ENCODE results near the gene SLC49A3.
A peak's percentile ranks its signal among the peaks of the same experiment; 100 is the strongest.

The SLC49A3 gene

DNA sequence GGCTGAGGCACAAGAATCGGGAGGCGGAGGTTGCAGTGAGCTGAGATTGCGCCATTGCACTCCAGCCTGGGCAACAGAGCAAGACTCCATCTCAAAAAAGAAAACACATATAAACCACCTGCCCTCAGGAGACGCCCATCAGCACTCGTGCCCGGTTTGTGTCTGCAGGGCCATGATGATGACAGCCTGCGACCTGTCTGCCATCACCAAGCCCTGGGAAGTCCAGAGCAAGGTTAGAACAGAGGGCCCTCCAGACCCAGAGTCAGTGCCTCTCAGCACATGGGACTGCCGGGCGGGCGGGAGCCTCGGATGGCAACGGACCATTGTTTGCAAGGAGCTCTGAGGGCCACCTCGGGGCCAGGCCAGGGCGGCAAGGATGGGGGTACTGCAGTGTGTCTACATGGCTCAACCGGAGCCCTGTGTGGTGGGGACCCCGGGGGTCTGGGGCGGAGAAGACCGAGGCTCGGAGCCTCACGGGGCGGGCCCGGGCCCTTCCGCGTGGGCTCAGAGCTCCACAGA is 24.2 kb downstream of the SLC49A3 start:
- no peak for DNase-seq

DNA sequence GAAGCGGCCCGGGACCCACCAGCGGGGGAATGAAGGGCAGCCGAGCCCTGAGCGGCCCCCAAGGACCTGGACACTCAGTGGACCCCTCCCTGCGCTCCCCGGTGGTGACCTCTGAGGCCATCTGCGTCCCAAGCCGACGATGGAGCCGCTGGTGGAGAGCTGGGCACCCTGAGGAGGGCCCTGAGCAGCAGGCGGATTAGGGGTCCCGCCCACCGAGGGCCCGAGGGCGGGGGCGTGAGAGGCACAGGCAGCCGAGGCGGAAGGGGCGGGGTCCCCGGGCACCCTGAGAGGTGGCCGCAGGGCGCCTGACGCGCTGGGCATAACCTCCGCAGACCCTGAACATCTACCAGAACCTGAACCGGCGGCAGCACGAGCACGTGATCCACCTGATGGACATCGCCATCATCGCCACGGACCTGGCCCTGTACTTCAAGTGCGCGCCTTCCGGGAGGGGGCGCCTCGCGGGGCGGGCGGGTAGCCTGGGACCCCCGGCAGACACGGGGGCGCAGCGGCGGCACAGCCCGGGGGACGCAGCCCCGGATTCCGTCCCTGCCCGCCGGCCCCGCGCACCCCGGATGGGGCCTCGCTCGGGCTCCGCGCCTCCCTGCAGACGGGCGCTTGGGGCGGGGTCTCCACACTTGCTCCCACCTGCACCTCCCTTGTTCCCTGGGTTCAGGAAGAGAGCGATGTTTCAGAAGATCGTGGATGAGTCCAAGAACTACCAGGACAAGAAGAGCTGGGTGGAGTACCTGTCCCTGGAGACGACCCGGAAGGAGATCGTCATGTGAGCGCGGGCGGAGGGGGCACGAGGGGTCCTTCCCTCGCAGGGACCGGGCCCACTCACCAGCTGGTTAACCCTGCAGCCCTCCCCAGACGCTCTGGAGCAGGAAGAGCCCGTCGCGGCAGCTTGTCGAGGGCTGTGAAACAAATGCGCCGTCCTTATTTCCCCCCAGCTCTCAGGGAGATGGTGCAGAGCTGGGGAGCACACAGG is 25.2 kb downstream of the SLC49A3 start:
- DNase-seq, result peak; percentile 75

DNA sequence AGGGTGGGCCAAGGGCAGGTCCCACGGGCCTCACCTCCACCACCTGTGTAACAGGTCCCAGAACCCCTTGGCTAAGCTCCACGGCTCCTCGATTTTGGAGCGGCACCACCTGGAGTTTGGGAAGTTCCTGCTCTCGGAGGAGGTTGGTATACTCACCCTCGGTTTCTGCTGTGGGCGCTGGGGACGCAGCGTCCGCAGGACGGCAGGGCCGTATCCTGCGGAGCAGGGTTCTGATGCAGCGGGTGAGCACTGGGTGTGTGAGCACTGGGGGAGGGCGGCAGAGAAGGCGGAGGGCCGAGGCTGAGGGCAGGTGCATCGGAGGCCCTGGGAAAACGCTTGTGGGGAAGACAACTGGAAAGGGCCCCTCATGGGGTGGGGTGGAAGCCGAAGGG is 25.9 kb downstream of the SLC49A3 start:
- no peak for DNase-seq

DNA sequence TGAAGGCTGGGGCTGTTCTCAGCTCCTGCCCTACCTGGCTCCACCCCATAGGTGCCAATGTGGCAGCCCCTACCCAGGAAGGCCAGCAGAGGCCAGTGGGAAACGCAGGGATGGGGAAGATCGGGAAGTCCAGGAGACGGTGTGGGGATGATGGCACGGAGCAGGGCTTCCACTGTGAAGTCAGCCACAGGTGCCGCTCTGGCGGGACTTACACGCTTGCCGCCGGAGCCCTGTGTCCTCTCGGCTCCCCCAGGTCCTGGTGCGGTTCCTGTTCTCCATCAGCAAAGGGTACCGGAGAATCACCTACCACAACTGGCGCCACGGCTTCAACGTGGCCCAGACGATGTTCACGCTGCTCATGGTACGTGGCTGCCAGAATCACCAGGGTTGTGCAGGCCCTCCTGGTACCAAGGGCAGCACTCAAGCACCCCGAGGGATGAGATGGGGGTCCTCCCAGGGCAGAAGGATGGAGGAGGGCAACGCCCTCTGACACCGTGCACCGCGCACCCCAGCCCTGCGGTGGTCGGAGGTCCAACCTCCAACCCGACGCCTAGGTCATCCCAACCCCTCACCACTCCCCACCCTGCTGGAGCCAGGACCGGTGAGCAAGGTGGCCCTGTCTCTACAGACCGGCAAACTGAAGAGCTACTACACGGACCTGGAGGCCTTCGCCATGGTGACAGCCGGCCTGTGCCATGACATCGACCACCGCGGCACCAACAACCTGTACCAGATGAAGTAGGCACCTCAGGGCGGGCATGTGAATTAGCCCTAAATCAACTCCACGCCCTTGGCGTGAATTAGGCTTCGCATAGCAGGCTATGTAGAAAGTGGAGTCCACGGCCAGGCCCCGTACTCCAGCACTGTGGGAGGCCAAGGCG is 26.8 kb downstream of the SLC49A3 start:
- no peak for DNase-seq

DNA sequence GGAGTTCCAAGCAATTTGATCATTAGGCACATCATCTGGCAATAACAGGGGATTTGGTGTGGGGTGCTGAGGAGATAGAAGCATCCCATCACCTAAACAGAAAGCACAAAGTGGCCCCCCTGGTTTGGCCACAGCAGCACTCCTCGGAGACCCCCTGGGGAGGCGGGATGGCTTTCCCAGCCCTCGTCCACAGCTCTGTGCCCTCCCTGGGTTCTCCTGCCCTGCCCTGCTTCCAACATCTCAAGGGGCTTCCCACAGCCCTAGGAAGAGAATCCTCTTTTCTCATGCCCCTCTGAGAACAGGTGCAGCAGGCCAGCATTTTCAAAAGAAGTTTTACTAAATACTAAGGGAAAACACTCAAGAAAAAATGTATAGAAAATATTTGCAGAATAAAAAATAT is 27.7 kb downstream of the SLC49A3 start:
- no peak for DNase-seq

DNA sequence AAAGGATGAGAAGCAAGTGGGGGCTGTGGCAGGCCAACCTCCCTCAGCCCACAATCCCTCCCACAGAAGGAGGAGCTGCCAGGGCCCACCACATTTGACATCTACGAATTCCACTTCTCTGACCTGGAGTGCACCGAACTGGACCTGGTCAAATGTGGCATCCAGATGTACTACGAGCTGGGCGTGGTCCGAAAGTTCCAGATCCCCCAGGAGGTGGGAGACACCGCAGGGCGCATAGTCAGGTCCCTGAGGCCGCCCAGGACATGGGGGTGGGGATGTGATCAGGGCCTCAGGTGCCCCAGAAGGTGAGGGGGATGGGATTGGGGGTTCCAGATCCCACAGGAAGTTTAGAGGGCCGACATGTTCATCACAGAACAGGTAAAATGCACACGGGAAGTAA is 28.6 kb downstream of the SLC49A3 start:
- no peak for DNase-seq

DNA sequence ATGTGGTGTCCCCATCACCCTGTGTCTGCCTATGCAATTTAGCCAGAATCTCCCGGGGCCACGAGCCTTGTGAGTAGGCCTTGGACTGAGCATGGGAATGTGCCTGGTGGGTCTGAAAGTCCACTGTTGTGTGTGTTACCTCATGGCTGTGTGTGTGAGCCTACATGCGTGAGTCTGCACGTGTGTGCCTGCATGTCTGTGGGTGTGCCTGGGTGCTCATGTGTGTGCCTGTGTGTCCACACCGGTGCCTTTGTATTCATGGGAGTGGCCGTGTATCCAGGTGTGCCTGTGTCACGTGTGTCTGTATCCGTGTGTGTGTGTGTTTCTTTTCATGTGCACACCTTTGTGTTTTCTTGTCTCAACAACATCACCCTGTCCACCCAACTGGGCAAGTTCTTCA is 29.1 kb downstream of the SLC49A3 start:
- DNase-seq, result no peak

DNA sequence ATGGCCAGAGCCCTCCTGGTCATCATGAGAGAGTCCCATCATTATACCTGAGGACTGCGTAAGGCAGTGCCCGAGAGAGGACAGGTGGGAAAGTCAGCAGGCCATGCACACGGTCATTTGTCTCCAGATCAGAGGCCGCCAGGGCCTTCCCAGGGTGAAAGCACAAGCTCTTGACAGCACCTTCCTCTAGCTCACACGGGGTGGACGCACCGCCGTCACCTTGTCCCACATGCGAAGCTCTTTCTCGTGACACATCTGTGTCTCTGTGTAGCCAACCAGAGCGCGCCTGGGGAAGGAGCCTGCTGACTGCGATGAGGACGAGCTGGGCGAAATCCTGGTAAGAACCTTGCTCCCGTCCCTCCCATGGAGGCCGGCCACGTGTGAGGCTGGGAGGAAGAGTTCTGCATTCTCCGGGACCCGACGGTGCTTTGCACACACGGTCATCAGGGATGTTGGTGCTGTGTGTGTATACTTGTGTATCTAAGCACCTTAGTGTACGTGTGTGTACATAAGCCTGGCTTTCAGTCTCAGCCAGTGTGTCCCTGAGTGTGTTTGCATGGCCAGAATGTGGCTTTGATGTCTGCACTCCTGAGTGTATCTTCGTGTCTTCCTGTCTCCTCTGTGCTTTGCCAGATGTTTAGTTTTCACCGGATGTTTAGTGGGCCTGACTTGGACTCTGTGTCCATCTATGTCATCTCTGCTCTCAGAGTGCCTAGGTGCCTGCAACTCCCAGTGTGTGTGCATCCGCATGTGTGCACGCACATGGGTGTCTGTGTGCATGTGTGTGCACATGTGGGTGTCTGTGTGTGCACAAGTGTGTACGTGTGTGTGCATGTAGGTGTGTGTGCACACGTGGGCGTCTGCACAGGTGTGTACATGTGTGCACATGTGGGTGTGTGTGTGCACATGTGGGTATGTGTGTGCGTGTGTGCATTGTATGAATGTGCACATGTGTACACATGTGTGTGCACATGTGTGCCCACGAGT is 30.0 kb downstream of the SLC49A3 start:
- DNase-seq, result no peak

DNA sequence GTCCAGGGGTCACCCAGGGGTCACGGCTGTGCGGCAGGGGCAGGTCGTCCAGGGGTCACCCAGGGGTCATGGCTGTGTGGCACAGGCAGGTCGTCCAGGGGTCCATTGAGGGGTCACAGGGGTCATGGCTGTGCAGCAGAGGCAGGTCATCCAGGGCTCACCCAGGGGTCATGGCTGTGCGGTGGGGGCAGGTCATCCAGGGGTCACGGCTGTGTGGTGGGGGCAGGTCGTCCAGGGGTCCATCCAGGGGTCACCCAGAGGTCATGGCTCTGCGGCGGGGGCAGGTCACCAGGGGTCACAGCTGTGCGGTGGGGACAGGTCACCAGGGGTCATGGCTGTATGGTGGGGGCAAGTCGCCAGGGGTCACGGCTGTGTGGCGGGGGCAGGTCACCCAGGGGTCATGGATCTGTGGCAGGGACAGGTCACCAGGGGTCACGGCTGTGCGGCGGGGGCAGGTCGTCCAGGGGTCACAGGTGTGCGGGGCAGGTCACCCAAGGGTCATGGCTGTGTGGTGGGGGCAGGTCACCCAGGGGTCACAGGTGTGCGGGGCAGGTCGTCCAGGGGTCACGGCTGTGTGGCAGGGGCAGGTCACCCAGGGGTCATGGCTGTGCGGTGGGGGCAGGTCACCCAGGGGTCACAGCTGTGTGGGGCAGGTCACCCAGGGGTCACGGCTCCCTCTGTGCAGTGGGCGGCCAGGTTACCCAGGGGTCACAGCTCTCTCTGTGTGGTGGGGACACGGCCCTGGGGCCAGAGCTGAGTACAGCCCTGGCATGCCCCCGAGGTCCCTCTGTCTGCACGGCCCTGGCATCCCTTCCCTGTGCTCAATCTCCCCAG is 30.9 kb downstream of the SLC49A3 start:
- no peak for DNase-seq

DNA sequence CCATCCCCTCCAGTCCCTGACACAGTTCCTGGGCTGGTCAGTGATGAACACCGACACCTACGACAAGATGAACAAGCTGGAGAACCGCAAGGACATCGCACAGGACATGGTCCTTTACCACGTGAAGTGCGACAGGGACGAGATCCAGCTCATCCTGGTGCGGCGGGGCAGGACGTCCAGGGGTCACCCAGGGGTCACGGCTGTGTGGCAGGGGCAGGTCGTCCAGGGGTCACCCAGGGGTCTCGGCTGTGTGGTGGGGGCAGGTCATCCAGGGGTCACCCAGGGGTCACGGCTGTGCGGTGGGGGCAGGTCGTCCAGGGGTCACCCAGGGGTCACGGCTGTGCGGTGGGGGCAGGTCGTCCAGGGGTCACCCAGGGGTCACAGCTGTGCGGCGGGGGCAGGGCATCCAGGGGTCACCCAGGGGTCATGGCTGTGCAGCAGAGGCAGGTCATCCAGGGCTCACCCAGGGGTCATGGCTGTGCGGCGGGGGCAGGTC is 31.6 kb downstream of the SLC49A3 start:
- no peak for DNase-seq

DNA sequence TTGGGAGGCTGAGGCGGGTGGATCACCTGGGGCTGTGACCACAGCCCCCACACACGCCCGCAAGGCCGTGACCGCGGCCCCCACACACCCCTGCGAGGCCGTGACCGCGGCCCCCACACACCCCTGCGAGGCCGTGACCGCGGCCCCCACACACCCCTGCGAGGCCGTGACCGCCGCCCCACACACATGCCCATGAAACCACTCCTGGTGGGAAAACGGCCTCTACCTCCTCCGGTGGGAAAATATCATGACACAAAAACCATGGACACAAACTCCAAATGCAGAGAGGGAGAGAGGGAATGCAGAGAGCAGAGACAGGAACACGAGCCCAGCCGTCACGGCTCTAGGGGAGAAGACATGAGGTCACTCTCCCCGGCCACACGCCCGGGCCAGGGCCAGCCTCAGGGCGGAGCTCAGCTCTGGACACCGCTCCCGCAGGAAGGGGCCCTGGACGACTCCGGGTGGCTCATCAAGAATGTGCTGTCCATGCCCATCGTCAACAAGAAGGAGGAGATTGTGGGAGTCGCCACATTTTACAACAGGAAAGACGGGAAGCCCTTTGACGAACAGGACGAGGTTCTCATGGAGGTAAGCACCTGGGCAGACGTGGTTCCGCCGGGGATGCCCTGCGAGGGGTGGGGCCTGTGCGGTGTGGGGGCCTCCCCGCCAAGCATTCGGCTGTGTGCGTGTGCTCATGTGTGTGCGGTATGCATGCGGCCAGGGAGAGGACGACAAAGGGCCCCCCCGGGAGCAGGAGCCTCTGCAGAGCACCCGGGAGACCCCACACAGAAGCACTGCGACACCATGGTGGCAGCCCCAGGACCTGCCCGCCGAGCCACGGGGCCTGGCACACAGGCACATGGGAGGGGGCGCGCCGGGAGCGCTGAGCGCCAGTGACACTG is 32.3 kb downstream of the SLC49A3 start:
- DNase-seq, result no peak

DNA sequence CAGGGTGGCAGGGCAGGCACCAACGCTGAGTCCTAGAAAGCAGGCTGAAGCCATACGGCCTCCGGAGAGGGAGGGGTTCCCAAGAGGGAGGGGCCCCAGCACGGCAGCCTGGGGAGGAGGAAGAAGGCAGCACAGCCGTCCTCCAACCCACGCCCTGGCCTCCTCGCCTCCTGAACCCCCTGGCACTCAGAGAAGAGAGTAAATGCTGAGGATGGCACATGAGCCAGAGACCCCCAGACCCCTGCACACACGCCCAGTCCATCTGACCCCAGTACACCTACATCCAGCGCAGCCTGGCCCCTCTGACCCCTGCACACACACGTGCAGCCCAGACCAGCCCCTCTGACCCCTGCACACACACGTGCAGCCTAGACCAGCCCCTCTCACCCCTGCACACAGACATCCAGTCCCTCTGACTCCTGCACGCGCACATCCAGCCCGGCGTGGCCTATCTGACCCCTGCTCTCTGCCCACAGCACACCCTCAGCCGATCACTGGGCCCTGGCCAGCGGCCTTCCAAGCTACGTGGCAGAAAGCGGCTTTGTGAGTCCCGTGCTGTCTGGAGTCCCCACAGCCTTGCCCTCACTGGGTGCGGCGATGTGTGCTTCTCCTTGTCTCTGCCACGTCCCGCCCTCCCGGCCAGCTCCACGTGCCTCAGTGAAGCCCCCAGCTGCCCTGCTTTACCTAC is 33.3 kb downstream of the SLC49A3 start:
- DNase-seq, result no peak

DNA sequence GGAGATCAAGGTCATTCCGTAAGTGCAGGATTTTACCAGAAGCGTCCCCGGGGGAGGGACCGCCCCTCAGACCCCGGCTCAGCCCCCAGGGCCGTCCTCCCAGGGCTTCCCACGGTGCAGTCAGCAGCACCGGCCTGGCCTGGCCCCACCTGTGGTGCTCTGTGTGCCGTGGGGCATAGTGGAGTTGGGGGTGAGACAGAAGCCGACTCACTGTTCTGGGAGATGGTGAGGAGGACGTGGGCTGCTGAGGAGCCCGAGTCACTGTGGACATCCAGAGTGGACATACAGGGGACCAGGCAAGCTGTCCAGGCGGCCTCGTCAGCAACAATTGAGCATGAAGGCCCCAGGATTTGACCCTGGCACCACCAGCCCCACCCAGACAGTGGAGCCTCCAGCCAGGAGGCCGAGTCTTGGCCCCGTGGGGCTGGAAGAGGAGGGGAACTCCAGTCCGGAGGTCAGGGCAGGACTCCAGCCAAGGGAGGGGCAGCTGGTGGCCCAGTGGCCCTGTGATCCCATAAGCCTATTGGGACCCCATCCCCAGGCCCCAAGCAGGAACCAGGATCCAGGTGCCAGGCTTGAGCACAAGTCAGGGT is 34.0 kb downstream of the SLC49A3 start:
- DNase-seq, result no peak

DNA sequence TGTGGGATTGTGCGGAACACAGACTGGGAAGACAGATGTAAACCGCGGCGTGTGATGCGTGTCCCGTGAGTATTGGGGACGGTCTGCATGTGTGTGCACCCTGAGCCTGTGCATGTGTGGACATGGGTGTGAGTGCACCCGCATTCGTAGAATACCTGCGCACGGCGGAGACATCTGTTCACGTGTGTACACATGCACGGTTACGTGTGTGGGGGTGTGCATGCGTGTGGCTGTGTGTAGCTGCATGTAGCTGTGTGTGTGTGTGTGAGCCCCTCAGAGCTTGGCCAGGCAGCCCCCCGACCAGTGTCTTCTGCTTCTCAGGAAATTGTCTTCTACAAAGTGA is 34.5 kb downstream of the SLC49A3 start:
- no peak for DNase-seq

DNA sequence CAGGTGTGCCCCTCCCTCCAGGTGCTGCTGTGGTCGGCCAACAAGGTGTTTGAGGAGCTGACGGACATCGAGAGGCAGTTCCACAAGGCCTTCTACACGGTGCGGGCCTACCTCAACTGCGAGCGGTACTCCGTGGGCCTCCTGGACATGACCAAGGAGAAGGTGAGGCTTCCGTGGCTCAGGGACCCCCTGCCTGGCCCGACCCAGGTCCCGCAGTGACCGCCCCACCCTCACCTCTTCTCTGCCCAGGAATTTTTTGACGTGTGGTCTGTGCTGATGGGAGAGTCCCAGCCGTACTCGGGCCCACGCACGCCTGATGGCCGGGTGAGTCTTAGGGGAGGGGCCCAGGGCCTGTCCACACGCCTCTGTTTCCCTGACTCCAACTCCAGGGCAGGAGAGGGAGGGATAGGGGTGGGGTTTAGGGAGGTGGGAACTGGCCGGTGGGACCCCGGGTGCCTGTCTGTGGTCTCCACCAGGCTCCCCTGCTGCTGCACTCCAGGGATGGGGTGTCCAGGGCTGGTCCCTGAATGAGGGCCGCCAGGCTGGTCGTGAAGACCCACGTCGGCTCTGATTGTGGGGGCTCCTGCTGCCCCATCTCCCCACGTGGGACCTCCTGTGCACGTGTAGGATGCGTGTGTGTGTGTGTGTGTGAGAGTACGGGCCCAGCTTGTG is 35.0 kb downstream of the SLC49A3 start:
- DNase-seq, result no peak

DNA sequence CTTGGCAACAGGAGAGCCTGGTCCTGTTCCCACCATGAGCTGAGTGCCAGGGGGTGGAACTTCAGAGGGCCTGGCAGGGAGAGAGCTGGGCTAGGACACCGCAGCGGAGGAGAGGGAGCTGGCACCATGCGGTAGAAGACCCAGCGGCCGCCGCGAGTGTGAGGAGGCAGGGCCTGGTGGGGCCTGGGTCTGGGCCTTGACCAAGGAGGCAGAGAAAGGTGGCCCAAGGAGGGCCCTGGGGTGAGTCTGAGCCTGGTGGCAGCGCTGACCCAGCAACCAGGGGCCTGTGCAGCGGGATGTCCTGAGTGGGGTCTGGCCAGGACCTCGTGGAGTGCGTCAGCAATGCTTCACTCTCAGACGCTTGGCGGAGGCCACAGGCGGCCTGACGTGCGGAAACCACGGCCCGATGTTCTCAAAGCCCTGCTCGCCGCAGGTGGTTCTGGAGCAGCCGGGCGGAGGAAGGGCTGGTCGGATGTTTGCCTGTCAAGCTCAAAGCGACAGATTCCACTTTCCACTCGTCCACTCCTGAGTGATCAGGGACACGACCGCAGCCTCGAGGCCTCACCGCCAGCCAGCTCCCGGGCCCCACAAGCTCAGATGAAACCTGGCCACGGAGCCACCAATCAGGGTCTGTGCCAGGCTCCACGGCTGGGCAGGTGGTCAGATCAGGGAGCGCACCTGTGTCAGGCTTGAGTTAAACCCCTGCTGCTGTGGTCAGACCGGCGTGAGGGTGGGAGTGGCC is 35.7 kb downstream of the SLC49A3 start:
- no peak for DNase-seq

DNA sequence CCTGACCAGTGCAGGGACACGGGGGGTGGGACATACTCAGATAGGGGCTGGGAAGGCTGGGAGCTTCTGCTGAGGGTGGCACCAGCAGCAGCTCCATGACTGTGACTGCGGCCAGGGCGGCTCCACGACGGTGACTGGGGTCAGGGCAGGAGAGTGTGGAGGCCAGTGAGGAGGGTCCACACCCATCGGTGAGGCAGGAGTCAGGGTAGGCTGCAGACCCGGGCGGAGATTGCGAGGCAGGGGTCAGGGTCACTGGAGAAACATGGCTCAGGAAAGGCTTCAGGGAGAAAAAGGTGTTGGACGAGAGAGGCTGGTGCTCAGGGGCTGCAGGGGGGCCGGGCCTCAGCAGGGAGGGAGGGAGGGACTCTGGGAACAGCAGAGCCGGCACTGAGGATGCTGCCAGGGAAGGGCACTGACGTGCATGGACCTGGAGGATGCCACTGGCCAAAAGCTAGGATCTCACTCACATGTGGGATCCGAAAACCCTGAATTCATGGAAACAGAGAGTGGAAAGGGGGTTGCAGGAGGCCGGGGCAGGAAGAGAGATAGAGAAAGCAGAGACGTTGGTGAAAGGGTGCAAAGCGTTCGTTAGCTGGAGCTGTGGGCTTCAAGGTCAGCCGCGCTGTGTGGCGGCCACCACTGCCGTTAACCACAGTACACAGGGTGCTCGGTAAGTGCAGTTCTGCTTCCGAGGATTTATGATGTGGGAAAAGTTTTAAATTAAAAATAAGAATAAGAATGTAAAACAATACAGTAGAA is 36.9 kb downstream of the SLC49A3 start:
- no peak for DNase-seq

All from activated CD4-positive, CD25-positive, alpha-beta regulatory T cell treated with anti-CD3 and anti-CD28 coated beads, Interleukin-2, amount 50 U/mL, for 72 hours (primary cell).